ENCODE measurements around the gene CLDN4.
"Not testable (repeated sequence)": the region's sequence is repeated elsewhere in the genome, so short reads cannot be mapped to it uniquely, and the experiment has no call there.

Gene CLDN4

DNA sequence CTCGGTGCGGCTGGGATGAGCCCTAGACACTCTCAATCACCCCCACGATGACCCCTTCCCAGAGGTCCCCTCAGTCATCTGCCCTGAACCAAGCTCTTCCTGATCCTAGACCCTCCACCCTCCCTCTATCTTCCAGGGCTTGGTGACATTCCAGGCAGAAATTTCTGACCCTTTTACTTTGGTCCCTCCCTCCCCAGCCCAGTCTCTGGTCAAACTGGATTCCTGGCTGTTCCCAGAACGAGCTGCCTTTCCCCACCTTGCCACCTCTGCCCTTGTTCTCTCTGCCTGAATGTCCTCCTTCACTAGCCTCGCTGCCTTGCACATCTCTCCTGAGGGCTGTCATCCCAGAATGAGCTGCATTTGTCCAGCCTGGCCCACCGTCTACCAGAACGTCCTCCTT, 1.3 kb upstream of the CLDN4 start:
- no peak for TF ChIP-seq CTCF (conservative IDR thresholded peaks at IDR 0.05)
- peak overlapping the region; percentile 100 for H3K27ac ChIP-seq

GRCh38 chr7:73829921-73830680, 695 bp upstream of the CLDN4 start:
- H3K27ac ChIP-seq: peak overlapping the region; percentile 100
- TF ChIP-seq CTCF (conservative IDR thresholded peaks at IDR 0.05): no peak

DNA sequence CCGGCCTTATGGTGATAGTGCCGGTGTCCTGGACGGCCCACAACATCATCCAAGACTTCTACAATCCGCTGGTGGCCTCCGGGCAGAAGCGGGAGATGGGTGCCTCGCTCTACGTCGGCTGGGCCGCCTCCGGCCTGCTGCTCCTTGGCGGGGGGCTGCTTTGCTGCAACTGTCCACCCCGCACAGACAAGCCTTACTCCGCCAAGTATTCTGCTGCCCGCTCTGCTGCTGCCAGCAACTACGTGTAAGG, 713 bp downstream of the CLDN4 start:
- peak overlapping the region; percentile 100 for H3K27ac ChIP-seq
- TF ChIP-seq CTCF (conservative IDR thresholded peaks at IDR 0.05): no peak

DNA sequence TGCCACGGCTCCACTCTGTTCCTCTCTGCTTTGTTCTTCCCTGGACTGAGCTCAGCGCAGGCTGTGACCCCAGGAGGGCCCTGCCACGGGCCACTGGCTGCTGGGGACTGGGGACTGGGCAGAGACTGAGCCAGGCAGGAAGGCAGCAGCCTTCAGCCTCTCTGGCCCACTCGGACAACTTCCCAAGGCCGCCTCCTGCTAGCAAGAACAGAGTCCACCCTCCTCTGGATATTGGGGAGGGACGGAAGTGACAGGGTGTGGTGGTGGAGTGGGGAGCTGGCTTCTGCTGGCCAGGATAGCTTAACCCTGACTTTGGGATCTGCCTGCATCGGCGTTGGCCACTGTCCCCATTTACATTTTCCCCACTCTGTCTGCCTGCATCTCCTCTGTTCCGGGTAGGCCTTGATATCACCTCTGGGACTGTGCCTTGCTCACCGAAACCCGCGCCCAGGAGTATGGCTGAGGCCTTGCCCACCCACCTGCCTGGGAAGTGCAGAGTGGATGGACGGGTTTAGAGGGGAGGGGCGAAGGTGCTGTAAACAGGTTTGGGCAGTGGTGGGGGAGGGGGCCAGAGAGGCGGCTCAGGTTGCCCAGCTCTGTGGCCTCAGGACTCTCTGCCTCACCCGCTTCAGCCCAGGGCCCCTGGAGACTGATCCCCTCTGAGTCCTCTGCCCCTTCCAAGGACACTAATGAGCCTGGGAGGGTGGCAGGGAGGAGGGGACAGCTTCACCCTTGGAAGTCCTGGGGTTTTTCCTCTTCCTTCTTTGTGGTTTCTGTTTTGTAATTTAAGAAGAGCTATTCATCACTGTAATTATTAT, 1.2 kb downstream of the CLDN4 start:
- H3K27ac ChIP-seq: peak overlapping the region; percentile 100
- TF ChIP-seq CTCF (conservative IDR thresholded peaks at IDR 0.05): no peak

DNA sequence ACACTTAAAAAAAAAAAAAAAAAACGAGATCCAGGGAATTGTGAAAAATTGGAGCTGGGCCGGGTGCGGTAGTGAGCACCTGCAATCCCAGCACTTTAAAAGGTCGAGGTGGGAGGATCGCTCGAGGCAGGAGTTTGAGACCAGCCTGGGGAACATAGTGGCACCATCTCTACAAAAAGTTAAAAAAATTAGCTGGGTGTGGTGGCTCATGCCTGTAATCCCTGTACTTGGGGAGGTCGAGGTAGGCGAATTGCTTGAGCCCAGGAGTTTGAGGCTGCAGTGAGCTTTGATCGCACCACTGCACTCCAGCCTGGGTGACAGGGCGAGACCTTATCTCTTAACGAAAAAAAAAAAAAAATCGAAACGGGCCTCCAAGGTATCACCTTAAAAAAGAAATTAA, 2.0 kb downstream of the CLDN4 start:
- H3K27ac ChIP-seq: peak overlapping the region; percentile 100
- no peak for TF ChIP-seq CTCF (conservative IDR thresholded peaks at IDR 0.05)

DNA sequence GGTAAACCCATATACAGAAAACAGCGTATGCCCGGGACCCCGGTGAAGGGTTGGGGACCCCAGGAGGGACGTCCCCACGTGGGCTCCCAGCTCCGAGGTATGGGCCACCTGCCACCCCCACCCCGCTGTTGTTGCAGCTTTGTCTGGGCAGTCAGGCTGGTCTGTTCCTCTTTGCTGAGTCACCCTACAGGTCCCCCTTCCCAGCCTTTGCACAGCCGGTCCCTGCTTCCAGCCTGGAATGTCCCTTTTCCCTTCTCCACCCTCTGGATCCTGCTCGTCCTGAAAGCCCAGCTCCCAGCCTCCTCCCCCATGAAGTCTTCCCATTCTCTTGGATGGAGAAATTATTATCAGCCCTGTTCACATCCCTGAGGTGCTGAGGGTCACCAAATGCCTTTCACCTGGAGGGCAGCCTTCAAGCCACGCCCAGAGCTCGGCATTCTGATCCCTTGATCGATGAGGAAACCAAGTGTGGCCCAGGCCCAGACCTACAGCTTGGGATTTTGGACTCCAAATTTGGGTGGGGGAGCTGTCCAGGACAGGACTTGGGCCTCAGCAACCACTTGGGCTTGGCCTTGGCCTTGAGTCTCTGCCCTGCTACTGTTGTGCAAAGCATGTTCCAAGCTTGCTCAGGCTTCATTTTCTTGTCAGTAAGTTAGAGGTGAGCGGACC, 2.6 kb downstream of the CLDN4 start:
- no peak for TF ChIP-seq CTCF (conservative IDR thresholded peaks at IDR 0.05)
- peak overlapping the region; percentile 100 for H3K27ac ChIP-seq

- H3K27ac ChIP-seq: no peak overlapping the region
These were observed 3.9 kb downstream of the CLDN4 start for GRCh38 chr7:73834626-73835191.

GRCh38 chr7:73837167-73837566, 6.4 kb downstream of the CLDN4 start:
- H3K27ac ChIP-seq: not testable (repeated sequence)

More at GRCh38 chr7:73834626-73835191, 3.9 kb downstream of the CLDN4 start:
- TF ChIP-seq CTCF (conservative IDR thresholded peaks at IDR 0.05): no peak
